ENCODE results near the gene SP140. TPM values are rescaled to one million over a fixed set of nuclear protein-coding genes. Genes with fewer than 3 reads are reported as not detected.

The SP140 gene
- total RNA-seq, 2 donors from 2014 or later: not detected

- no peaks in the 10 kb centered on the region for H3K36me3 ChIP-seq (ENCODE audit: control insufficient read depth, insufficient read depth, low read length)
- H3K27me3 ChIP-seq (ENCODE audit: control insufficient read depth, insufficient read depth, low read length, poor library complexity, severe bottlenecking): no peaks in the 10 kb centered on the region
- no peak overlapping the region for H3K27ac ChIP-seq (ENCODE audit: low read depth, low read length)
- H3K4me1 ChIP-seq (ENCODE audit: control insufficient read depth, insufficient read depth, low read length): no peaks in the 10 kb centered on the region
- no peak overlapping the region for H3K4me3 ChIP-seq (ENCODE audit: low read length)
- H3K9me3 ChIP-seq (ENCODE audit: control insufficient read depth, low read length): peaks cover 14% of the 10 kb centered on the region
- H3K9me3 Mint-ChIP-seq: peaks cover 37% of the 10 kb centered on the region
- H3K4me1 Mint-ChIP-seq: no peaks in the 10 kb centered on the region
- TF ChIP-seq, protein P1, sequence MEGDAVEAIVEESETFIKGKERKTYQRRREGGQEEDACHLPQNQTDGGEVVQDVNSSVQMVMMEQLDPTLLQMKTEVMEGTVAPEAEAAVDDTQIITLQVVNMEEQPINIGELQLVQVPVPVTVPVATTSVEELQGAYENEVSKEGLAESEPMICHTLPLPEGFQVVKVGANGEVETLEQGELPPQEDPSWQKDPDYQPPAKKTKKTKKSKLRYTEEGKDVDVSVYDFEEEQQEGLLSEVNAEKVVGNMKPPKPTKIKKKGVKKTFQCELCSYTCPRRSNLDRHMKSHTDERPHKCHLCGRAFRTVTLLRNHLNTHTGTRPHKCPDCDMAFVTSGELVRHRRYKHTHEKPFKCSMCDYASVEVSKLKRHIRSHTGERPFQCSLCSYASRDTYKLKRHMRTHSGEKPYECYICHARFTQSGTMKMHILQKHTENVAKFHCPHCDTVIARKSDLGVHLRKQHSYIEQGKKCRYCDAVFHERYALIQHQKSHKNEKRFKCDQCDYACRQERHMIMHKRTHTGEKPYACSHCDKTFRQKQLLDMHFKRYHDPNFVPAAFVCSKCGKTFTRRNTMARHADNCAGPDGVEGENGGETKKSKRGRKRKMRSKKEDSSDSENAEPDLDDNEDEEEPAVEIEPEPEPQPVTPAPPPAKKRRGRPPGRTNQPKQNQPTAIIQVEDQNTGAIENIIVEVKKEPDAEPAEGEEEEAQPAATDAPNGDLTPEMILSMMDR (conservative IDR thresholded peaks at IDR 0.05): no peak
- DNase-seq: no peak
- no peak overlapping the region for H3K27ac Mint-ChIP-seq
- no peak overlapping the region for H3K9ac ChIP-seq (ENCODE audit: extremely low read depth, low read length, poor library complexity, severe bottlenecking)
- peaks cover 4% of the 10 kb centered on the region for H3K36me3 Mint-ChIP-seq (ENCODE audit: low read depth)
- no peak overlapping the region for H3K4me3 Mint-ChIP-seq
- peaks cover 2% of the 10 kb centered on the region for H3K27me3 Mint-ChIP-seq (ENCODE audit: insufficient read depth)
- WGBS, 2 experiments (ENCODE audit: insufficient coverage in 1 of 2, insufficient read length in 1 of 2): 80 to 96% methylated on average over 1 to 5 of the region's 5 CpGs
Observed at GRCh38 chr2:230319211-230319862, 93.8 kb downstream of the SP140 start.

- Mint-ChIP-seq H3K27me3 (ENCODE audit: insufficient read depth) (peaks cover 7% of the 10 kb centered on the region), H3K4me1 (no peaks in the 10 kb centered on the region), H3K9me3 (peaks cover 41% of the 10 kb centered on the region), H3K36me3 (ENCODE audit: low read depth) (peaks cover 4% of the 10 kb centered on the region), H3K4me3 (no peak overlapping the region), H3K27ac (no peak overlapping the region)
- Histone ChIP-seq H3K27ac (ENCODE audit: low read depth, low read length) (no peak overlapping the region), H3K27me3 (ENCODE audit: control insufficient read depth, insufficient read depth, low read length, poor library complexity, severe bottlenecking) (no peaks in the 10 kb centered on the region), H3K9ac (ENCODE audit: extremely low read depth, low read length, poor library complexity, severe bottlenecking) (no peak overlapping the region), H3K9me3 (ENCODE audit: control insufficient read depth, low read length) (peaks cover 14% of the 10 kb centered on the region), H3K4me3 (ENCODE audit: low read length) (no peak overlapping the region), H3K36me3 (ENCODE audit: control insufficient read depth, insufficient read depth, low read length) (no peaks in the 10 kb centered on the region), H3K4me1 (ENCODE audit: control insufficient read depth, insufficient read depth, low read length) (no peaks in the 10 kb centered on the region)
- TF ChIP-seq, protein P1 (conservative IDR thresholded peaks at IDR 0.05): no peak
- WGBS, 2 experiments (ENCODE audit: insufficient coverage in 1 of 2, insufficient read length in 1 of 2): 92 to 94% methylated on average over 2 of the region's 2 CpGs
- DNase-seq: no peak
Observed at GRCh38 chr2:230321031-230321430, 95.5 kb downstream of the SP140 start.

DNA sequence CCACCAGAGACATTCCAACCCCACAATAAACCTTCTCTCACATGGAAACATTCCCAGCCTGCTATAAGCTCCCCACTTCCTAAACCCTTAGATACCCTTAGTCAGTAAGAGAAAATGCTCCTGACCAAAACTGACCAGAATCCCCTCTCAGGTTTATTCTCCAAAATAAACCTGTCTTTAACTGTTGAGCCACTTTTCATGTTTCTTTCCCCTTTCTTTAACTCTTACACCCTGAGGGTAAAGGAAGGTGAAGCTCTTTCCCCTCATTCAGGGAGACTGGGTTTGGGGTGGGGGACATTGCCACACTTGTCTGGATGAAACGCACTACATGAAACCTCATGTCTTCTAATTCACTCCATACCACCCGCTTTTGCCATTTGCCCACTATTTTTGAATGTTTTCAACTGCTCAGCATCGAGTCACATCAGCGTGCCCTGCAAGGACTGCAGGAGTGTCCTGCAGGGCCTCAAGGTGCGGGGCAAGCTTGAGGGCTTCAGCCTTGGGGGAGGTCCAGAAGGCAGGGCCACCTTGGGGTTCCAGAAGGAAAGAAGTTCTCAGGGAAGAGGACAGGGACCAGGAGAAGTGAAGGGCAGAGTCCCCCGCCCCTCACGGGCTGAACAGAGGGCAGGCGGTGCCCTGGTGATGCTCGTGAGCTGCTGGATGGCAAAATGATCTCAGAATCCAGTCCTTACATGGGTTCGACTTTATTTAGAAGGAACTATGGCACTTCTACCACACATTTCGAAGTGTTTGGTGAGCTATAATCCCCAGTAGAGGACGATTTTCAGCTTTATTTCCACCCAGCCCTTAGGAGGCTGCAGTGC, 97.2 kb downstream of the SP140 start:
- no peak for DNase-seq
- peaks cover 4% of the 10 kb centered on the region for H3K4me1 ChIP-seq (ENCODE audit: control insufficient read depth, insufficient read depth, low read length)
- no peak overlapping the region for H3K27ac ChIP-seq (ENCODE audit: low read depth, low read length)
- no peaks in the 10 kb centered on the region for H3K36me3 ChIP-seq (ENCODE audit: control insufficient read depth, insufficient read depth, low read length)
- peaks cover 9% of the 10 kb centered on the region for H3K4me1 Mint-ChIP-seq
- peaks cover 10% of the 10 kb centered on the region for H3K27me3 Mint-ChIP-seq (ENCODE audit: insufficient read depth)
- H3K27ac Mint-ChIP-seq: no peak overlapping the region
- no peak overlapping the region for H3K9ac ChIP-seq (ENCODE audit: extremely low read depth, low read length, poor library complexity, severe bottlenecking)
- H3K9me3 ChIP-seq (ENCODE audit: control insufficient read depth, low read length): peaks cover 14% of the 10 kb centered on the region
- H3K9me3 Mint-ChIP-seq: peaks cover 41% of the 10 kb centered on the region
- TF ChIP-seq, protein P1 (conservative IDR thresholded peaks at IDR 0.05): peak; percentile 40
- no peaks in the 10 kb centered on the region for H3K27me3 ChIP-seq (ENCODE audit: control insufficient read depth, insufficient read depth, low read length, poor library complexity, severe bottlenecking)
- H3K36me3 Mint-ChIP-seq (ENCODE audit: low read depth): peaks cover 4% of the 10 kb centered on the region
- WGBS, 2 experiments (ENCODE audit: insufficient coverage in 1 of 2, insufficient read length in 1 of 2): 86 to 93% methylated on average over 8 to 12 of the region's 12 CpGs
- H3K4me3 Mint-ChIP-seq: no peak overlapping the region
- H3K4me3 ChIP-seq (ENCODE audit: low read length): no peak overlapping the region
